H7 (cell line): ENCODE measurements around the gene PCDHGA12. TPM values are rescaled to one million over a fixed set of nuclear protein-coding genes. Genes with fewer than 3 reads are reported as not detected.
"Not testable (repeated sequence)": the region's sequence is repeated elsewhere in the genome, so short reads cannot be mapped to it uniquely, and the experiment has no call there.

Source experiments
- DNase-seq: peaks from one replicate; pipeline ENCODE4 v3.0.0; 2012
- H3K27me3 ChIP-seq: 2 replicates; pipeline ENCODE4 v1.6.0; 2011; ENCODE audit warnings: mild to moderate bottlenecking, low read length; ENCODE audit not compliant: control insufficient read depth, insufficient read depth
- H3K36me3 ChIP-seq: replicated peaks from 2 replicates; pipeline ENCODE4 v1.5.1; 2011; ENCODE audit warnings: low read length; ENCODE audit not compliant: control insufficient read depth, insufficient read depth
- H3K4me3 ChIP-seq: 2 replicates; pipeline ENCODE4 v1.5.1; 2011; ENCODE audit warnings: low read depth, mild to moderate bottlenecking, control low read depth, low read length, moderate library complexity; ENCODE audit not compliant: insufficient read depth
- total RNA-seq: library from RNA; depleted of rRNA; stranded (reverse); fragments of >200 nt; shearing (Covaris generic); gene quantifications from 2 replicates; pipeline ENCODE4 v1.2.3, GENCODE V29; 2014; rRNA removed

PCDHGA12 gene
- 0.10 and 0.44 TPM in 2 replicates for total RNA-seq

DNA sequence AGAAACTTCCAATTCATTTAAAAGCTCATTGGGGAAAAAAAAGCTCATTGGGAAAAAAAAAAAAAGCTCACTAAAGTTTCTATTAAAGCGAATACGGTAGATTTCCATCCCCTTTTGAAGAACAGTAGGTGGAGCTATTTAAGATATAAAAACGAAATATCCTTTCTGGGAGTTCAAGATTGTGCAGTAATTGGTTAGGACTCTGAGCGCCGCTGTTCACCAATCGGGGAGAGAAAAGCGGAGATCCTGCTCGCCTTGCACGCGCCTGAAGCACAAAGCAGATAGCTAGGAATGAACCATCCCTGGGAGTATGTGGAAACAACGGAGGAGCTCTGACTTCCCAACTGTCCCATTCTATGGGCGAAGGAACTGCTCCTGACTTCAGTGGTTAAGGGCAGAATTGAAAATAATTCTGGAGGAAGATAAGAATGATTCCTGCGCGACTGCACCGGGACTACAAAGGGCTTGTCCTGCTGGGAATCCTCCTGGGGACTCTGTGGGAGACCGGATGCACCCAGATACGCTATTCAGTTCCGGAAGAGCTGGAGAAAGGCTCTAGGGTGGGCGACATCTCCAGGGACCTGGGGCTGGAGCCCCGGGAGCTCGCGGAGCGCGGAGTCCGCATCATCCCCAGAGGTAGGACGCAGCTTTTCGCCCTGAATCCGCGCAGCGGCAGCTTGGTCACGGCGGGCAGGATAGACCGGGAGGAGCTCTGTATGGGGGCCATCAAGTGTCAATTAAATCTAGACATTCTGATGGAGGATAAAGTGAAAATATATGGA is at the start of gene PCDHGA12:
Gene PCDHGA12 (plus strand): TSS at position 176 of the 782 bp plus-strand sequence. CDS start 253 bp downstream, at position 429.
- Histone ChIP-seq H3K36me3 (no peaks in the 10 kb centered on the region), H3K27me3 (no peaks in the 10 kb centered on the region), H3K4me3 (no peak within 1 kb of the TSS)
- DNase-seq = no peak

DNA sequence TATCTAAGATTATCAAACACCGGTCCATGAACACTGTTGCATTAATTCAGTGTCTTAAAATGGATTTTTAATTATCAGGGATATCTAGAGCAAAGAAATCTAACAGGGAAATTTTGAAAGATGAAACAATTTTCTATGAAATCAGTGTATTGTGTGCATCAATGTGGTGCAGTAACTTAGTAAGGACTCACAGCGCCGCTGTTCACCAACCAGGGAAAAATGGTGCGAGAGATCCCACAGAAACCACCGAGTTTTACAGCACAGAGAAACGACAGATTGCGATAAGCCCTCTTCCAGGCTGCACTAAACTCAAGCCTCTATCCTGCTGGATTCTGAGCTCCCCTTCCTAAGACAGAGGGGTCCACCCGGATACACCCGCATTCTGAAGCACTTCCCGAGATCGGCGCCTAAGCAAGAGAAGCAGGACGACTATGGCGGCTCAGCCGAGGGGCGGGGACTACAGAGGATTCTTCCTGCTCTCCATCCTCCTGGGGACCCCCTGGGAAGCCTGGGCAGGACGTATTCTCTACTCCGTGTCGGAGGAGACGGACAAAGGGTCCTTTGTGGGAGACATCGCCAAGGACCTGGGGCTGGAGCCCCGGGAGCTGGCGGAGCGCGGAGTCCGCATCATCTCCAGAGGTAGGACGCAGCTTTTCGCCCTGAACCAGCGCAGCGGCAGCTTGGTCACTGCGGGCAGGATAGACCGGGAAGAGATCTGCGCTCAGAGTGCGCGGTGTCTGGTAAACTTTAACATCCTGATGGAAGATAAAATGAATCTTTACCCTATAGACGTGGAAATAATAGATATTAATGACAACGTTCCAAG is 47.6 kb upstream of the PCDHGA12 start, which contains the start of gene PCDHGA7:
Gene PCDHGA7 (plus strand): TSS at position 274 of the 826 bp plus-strand sequence. CDS start 158 bp downstream, at position 432.
- H3K36me3 ChIP-seq = no peaks in the 10 kb centered on the region
- no peak within 1 kb of the TSS for H3K4me3 ChIP-seq
- H3K27me3 ChIP-seq = no peaks in the 10 kb centered on the region
- no peak for DNase-seq

DNA sequence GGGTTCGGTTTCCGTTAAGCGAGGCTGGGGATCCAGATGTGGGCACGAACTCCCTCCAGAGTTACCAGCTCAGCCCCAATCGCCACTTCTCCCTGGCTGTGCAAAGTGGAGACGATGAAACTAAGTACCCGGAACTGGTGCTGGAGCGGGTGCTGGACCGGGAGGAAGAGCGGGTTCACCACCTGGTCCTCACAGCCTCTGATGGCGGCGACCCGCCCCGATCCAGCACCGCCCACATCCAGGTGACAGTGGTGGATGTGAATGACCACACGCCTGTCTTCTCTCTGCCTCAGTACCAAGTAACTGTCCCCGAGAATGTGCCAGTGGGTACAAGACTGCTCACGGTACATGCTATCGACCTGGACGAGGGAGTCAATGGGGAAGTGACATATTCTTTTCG is 47.0 kb upstream of the PCDHGA12 start:
- H3K36me3 ChIP-seq = no peaks in the 10 kb centered on the region
- H3K4me3 ChIP-seq = no peak overlapping the region
- H3K27me3 ChIP-seq = no peaks in the 10 kb centered on the region
- DNase-seq = peak; percentile 28

DNA sequence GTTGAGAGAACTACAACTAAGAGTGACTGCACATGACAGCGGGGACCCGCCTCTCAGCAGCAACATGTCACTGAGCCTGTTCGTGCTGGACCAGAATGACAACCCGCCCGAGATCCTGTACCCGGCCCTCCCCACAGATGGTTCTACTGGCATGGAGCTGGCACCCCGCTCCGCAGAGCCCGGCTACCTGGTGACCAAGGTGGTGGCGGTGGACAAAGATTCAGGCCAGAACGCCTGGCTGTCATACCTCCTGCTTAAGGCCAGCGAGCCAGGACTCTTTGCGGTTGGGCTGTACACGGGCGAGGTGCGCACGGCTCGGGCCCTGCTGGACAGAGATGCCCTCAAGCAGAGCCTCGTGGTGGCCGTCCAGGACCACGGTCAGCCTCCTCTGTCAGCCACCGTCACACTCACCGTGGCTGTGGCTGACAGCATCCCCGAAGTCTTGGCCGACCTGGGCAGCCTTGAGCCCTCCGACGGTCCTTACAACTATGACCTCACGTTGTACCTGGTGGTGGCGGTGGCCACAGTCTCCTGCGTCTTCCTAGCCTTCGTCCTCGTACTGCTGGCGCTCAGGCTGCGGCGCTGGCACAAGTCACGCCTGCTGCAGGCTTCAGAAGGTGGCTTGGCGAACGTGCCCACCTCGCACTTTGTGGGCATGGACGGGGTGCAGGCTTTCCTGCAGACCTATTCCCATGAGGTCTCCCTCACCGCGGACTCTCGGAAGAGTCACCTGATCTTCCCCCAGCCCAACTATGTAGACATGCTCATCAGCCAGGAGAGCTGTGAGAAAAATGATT is 45.6 kb upstream of the PCDHGA12 start:
- Histone ChIP-seq H3K27me3 (no peaks in the 10 kb centered on the region), H3K4me3 (no peak overlapping the region), H3K36me3 (no peaks in the 10 kb centered on the region)
- DNase-seq = no peak

DNA sequence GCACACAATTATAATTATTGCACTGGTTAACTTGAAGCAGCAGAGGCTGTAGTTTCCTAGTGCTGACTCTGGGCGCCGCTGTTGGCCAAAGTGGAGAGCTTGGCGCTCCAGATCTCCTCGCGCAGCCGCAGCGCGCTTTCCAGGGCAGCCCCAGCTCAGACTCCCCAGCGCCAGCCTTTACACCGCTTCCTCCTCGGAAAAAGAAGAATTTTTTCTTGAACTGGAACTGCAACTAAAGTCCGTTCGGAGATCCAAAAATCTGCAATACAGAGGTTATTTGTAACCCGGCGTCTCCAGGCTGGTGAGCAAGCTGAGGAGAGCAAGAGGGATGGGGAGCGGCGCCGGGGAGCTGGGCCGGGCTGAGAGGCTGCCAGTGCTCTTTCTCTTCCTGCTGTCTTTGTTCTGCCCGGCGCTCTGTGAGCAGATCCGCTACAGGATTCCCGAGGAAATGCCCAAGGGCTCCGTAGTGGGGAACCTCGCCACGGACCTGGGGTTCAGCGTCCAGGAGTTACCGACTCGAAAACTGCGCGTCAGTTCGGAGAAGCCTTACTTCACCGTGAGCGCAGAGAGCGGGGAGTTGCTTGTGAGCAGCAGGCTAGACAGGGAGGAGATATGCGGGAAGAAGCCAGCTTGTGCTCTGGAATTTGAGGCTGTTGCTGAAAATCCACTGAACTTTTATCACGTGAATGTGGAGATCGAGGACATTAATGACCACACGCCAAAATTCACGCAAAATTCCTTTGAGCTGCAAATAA is 42.6 kb upstream of the PCDHGA12 start, which contains the start of gene PCDHGB4:
Gene PCDHGB4 (plus strand): TSS at position 142 of the 755 bp plus-strand sequence. CDS start 187 bp downstream, at position 329.
- DNase-seq = peak; percentile 50
- not testable (repeated sequence) for H3K36me3 ChIP-seq, H3K27me3 ChIP-seq
- H3K4me3 ChIP-seq = peak within 1 kb of the TSS; percentile 41; the same call in 1 of the 2 replicates

DNA sequence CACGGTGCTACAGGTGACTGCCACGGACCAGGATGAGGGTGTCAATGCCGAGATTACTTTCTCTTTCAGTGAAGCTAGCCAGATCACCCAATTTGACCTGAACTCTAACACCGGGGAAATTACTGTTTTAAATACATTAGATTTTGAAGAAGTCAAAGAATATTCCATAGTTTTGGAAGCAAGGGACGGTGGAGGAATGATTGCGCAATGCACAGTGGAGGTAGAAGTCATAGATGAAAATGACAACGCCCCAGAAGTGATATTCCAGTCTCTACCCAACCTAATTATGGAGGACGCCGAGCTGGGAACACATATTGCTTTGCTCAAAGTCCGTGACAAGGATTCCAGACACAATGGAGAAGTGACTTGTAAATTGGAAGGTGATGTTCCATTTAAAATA is 41.6 kb upstream of the PCDHGA12 start:
- no peaks in the 10 kb centered on the region for H3K36me3 ChIP-seq
- H3K27me3 ChIP-seq = no peaks in the 10 kb centered on the region
- DNase-seq = no peak
- no peak overlapping the region for H3K4me3 ChIP-seq

DNA sequence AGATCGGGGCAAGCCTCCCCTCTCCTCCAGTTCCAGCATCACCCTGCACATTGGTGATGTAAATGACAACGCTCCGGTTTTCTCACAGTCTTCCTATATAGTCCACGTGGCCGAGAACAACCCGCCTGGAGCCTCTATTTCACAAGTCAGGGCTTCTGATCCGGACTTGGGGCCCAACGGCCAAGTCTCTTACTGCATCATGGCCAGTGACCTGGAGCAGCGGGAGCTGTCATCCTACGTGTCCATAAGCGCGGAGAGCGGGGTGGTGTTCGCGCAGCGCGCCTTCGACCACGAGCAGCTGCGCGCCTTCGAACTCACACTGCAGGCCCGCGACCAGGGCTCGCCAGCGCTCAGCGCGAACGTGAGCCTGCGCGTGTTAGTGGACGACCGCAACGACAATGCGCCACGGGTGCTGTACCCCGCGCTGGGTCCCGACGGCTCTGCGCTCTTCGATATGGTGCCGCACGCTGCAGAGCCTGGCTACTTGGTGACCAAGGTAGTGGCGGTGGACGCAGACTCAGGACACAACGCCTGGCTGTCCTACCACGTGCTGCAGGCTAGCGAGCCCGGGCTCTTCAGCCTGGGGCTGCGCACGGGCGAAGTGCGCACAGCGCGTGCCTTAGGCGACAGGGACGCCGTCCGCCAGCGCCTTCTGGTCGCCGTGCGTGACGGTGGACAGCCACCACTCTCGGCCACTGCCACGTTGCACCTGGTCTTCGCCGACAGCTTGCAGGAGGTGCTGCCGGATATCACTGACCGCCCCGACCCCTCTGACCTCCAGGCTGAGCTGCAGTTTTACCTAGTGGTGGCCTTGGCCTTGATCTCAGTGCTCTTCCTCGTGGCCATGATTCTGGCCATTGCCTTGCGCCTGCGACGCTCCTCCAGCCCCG is 40.9 kb upstream of the PCDHGA12 start:
- H3K27me3 ChIP-seq = no peaks in the 10 kb centered on the region
- no peak overlapping the region for H3K4me3 ChIP-seq
- no peaks in the 10 kb centered on the region for H3K36me3 ChIP-seq
- no peak for DNase-seq

DNA sequence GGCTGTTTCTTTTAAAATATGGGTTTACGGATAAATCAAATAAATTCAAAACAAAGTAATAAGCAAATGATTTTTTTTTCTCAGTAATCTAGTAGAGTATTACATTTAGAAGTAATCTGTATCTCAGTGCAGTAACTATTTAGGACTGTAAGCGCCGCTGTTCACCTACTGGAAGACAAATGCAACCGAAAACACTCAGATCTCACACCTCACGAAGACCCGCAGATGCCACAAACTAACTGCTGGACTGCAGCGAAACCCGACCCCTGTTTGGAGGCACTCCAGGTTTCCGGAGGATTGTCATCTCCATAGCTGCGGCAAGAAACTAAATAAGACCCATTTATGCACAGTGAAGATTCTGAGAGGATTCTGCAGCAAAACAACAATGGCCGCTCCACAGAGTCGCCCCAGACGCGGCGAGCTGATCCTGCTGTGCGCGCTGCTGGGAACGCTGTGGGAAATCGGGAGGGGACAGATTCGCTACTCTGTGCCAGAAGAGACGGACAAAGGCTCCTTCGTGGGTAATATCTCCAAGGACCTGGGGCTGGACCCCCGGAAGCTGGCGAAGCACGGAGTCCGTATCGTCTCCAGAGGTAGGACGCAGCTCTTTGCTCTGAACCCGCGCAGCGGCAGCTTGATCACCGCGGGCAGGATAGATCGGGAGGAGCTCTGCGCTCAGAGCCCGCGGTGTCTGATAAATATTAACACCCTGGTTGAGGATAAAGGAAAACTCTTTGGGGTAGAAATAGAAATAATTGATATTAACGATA is 37.7 kb upstream of the PCDHGA12 start, which contains the start of gene PCDHGA8:
Gene PCDHGA8 (plus strand): TSS at position 205 of the 770 bp plus-strand sequence. CDS start 181 bp downstream, at position 386.
- no peaks in the 10 kb centered on the region for H3K36me3 ChIP-seq
- no peak for DNase-seq
- H3K27me3 ChIP-seq = no peaks in the 10 kb centered on the region
- H3K4me3 ChIP-seq = no peak within 1 kb of the TSS

DNA sequence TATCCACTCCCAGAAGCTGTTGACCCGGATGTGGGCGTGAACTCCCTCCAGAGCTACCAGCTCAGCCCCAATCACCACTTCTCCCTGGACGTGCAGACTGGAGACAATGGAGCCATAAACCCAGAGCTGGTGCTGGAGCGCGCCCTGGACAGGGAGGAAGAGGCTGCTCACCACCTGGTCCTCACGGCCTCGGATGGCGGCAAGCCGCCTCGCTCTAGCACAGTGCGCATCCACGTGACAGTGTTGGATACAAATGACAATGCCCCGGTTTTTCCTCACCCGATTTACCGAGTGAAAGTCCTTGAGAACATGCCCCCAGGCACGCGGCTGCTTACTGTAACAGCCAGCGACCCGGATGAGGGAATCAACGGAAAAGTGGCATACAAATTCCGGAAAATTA is 37.0 kb upstream of the PCDHGA12 start:
- Histone ChIP-seq H3K27me3 (no peaks in the 10 kb centered on the region), H3K36me3 (no peaks in the 10 kb centered on the region), H3K4me3 (no peak overlapping the region)
- DNase-seq = no peak

DNA sequence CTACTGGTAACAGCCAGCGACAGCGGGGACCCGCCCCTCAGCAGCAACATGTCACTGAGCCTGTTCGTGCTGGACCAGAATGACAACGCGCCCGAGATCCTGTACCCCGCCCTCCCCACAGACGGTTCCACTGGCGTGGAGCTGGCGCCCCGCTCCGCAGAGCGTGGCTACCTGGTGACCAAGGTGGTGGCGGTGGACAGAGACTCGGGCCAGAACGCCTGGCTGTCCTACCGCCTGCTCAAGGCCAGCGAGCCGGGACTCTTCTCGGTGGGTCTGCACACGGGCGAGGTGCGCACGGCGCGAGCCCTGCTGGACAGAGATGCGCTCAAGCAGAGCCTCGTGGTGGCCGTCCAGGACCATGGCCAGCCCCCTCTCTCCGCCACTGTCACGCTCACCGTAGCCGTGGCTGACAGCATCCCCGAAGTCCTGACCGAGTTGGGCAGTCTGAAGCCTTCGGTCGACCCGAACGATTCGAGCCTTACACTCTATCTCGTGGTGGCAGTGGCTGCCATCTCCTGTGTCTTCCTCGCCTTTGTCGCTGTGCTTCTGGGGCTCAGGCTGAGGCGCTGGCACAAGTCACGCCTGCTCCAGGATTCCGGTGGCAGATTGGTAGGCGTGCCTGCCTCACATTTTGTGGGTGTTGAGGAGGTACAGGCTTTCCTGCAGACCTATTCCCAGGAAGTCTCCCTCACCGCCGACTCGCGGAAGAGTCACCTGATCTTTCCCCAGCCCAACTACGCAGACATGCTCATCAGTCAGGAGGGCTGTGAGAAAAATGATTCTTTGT is 35.7 kb upstream of the PCDHGA12 start:
- not testable (repeated sequence) for H3K27me3 ChIP-seq, H3K36me3 ChIP-seq, DNase-seq, H3K4me3 ChIP-seq

DNA sequence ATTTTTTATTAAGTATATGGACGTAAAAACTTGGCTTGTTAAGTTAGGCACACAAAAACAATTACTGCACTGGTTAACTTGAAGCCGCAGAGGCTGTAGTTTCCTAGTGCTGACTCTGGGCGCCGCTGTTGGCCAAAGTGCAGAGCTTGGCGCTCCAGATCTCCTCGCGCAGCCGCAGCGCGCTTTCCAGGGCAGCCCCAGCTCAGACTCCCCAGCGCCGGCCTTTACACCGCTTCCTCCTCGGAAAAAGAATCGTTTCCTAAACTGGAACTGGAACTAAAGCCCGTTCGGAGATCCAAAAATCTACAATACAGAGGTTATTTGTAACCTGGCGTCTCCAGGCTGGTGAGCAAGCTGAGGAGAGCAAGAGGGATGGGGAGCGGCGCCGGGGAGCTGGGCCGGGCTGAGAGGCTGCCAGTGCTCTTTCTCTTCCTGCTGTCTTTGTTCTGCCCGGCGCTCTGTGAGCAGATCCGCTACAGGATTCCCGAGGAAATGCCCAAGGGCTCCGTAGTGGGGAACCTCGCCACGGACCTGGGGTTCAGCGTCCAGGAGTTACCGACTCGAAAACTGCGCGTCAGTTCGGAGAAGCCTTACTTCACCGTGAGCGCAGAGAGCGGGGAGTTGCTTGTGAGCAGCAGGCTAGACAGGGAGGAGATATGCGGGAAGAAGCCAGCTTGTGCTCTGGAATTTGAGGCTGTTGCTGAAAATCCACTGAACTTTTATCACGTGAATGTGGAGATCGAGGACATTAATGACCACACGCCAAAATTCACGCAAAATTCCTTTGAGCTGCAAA is 32.4 kb upstream of the PCDHGA12 start, which contains the start of gene PCDHGB5:
Gene PCDHGB5 (plus strand): TSS at position 192 of the 796 bp plus-strand sequence. CDS start 181 bp downstream, at position 373.
- not testable (repeated sequence) for H3K36me3 ChIP-seq, H3K27me3 ChIP-seq, H3K4me3 ChIP-seq
- DNase-seq = peak; percentile 41
